Astrocyte of the cerebellum (primary cell): Measurements from ENCODE around the gene ZMYM1.

Experiments used
- DNase-seq: peaks from one replicate; pipeline ENCODE4 v3.0.0-alpha.2; 2011; ENCODE audit warnings: low read depth
- H3K4me3 ChIP-seq: 2 replicates; pipeline ENCODE4 v1.5.1; 2011; ENCODE audit warnings: mild to moderate bottlenecking, low read depth, low read length, moderate library complexity
- CTCF ChIP-seq: IDR thresholded peaks from 2 replicates; pipeline ENCODE4 v1.5.1; 2012; ENCODE audit warnings: low read length, low read depth, moderate library complexity, mild to moderate bottlenecking; ENCODE audit errors: missing control alignments
- in situ Hi-C: cut with HindIII; loops from 2 replicates; pipeline ENCODE4 v1.10.0; 2017; ENCODE audit warnings: low sequenced_read_pairs

ZMYM1 gene

GRCh38 chr1:35036621-35037020, 42.6 kb upstream of the ZMYM1 start:
- H3K4me3 ChIP-seq: no peak overlapping the region
- in situ Hi-C loops: no loop called here
- TF ChIP-seq CTCF: no peak
- no peak for DNase-seq

GRCh38 chr1:35037206-35037605, 42.0 kb upstream of the ZMYM1 start:
- no peak for DNase-seq
- no peak overlapping the region for H3K4me3 ChIP-seq
- in situ Hi-C loops: no loop called here
- no peak for TF ChIP-seq CTCF

GRCh38 chr1:35038723-35039122, 40.5 kb upstream of the ZMYM1 start:
- in situ Hi-C loops: no loop called here
- no peak for DNase-seq
- no peak for TF ChIP-seq CTCF
- no peak overlapping the region for H3K4me3 ChIP-seq

- no peak for TF ChIP-seq CTCF
- in situ Hi-C loops: no loop called here
- H3K4me3 ChIP-seq: no peak overlapping the region
- no peak for DNase-seq
These were observed 35.7 kb upstream of the ZMYM1 start for GRCh38 chr1:35043498-35043897.

- DNase-seq: no peak
- no peak for TF ChIP-seq CTCF
- in situ Hi-C loops: no loop called here
- no peak overlapping the region for H3K4me3 ChIP-seq
These were observed 34.8 kb upstream of the ZMYM1 start for GRCh38 chr1:35044431-35044830.

- in situ Hi-C loops: no loop called here
- TF ChIP-seq CTCF: no peak
- no peak overlapping the region for H3K4me3 ChIP-seq
- DNase-seq: no peak
These were observed 32.5 kb upstream of the ZMYM1 start for GRCh38 chr1:35046730-35047129.
